Common myeloid progenitor, CD34-positive (primary cell): ENCODE results near the gene AANAT.

Experiments used
- CTCF ChIA-PET: fragments of 350-600 bp; sonication (Branson Sonifier 250); formaldehyde crosslinking; loops from one replicate; lab custom pipeline; 2021; ENCODE audit warnings: antibody characterized with exemption; lab: Charles Lee
- POLR2A ChIA-PET: fragments of 350-600 bp; sonication (Branson Sonifier 250); formaldehyde crosslinking; loops from one replicate; lab custom pipeline; 2021; ENCODE audit warnings: antibody characterized with exemption; lab: Charles Lee
- DNase-seq, 3 donors: peaks; one replicate each; pipeline versions ENCODE4 v3.0.0 to v3.0.0-alpha.2; 2013
- H3K27ac ChIP-seq, 2 experiments: 1 replicate in 1 of 2; 2 replicates in 1 of 2; pipeline ENCODE4 v1.7.0; 2013; ENCODE audit warnings: inconsistent platforms in 2 of 2, low read length in 2 of 2, mild to moderate bottlenecking in 2 of 2, low read depth in 1 of 2, moderate library complexity in 1 of 2; ENCODE audit not compliant: severe bottlenecking in 2 of 2, insufficient read depth in 1 of 2, poor library complexity in 1 of 2
- H3K27me3 ChIP-seq, 5 experiments: replicated peaks in 2 of 5; 1 replicate in 3 of 5; 2 replicates in 2 of 5; pipeline versions ENCODE4 v1.6.1 to v1.7.0; 2013; ENCODE audit warnings: low read length in 4 of 5, mild to moderate bottlenecking in 2 of 5, moderate library complexity in 2 of 5, inconsistent platforms in 1 of 5; ENCODE audit not compliant: insufficient read depth in 5 of 5, control insufficient read depth in 4 of 5
- H3K36me3 ChIP-seq, 4 experiments: 1 replicate in 2 of 4; 2 replicates in 2 of 4; pipeline versions ENCODE4 v1.6.1 to v1.7.0; 2013; ENCODE audit warnings: low read length in 3 of 4, control low read depth in 1 of 4, mild to moderate bottlenecking in 1 of 4; ENCODE audit not compliant: control insufficient read depth in 4 of 4, insufficient read depth in 4 of 4
- H3K4me1 ChIP-seq, 4 experiments: 1 replicate in 3 of 4; 2 replicates in 1 of 4; pipeline versions ENCODE4 v1.6.1 to v1.7.1; 2013; ENCODE audit warnings: low read length in 3 of 4, mild to moderate bottlenecking in 3 of 4, control low read depth in 1 of 4, inconsistent platforms in 1 of 4, moderate library complexity in 1 of 4; ENCODE audit not compliant: control insufficient read depth in 4 of 4, insufficient read depth in 4 of 4; ENCODE audit errors: control extremely low read depth in 1 of 4
- H3K4me3 ChIP-seq, 7 experiments: 1 replicate in 4 of 7; 2 replicates in 3 of 7; pipeline versions ENCODE4 v1.5.1 to v1.7.0; 2013; ENCODE audit warnings: mild to moderate bottlenecking in 7 of 7, low read length in 6 of 7, moderate library complexity in 6 of 7, inconsistent platforms in 2 of 7, low read depth in 2 of 7, control low read depth in 1 of 7; ENCODE audit not compliant: insufficient read depth in 4 of 7, control insufficient read depth in 1 of 7; ENCODE audit errors: extremely low read depth in 1 of 7
- H3K9me3 ChIP-seq, 5 experiments: 1 replicate in 4 of 5; 2 replicates in 1 of 5; pipeline versions ENCODE4 v1.6.1 to v1.7.1; 2013; ENCODE audit warnings: low read length in 4 of 5, mild to moderate bottlenecking in 2 of 5, inconsistent platforms in 1 of 5, low read depth in 1 of 5, moderate library complexity in 1 of 5; ENCODE audit not compliant: control insufficient read depth in 4 of 5, insufficient read depth in 2 of 5; ENCODE audit errors: control extremely low read depth in 1 of 5
- WGBS: methylation state at CpG from one replicate; pipeline ENCODE4 v1.1.5; 2013; ENCODE audit not compliant: insufficient coverage; 5-methylcytosine and 5-hydroxymethylcytosine counted together

AANAT gene

DNA sequence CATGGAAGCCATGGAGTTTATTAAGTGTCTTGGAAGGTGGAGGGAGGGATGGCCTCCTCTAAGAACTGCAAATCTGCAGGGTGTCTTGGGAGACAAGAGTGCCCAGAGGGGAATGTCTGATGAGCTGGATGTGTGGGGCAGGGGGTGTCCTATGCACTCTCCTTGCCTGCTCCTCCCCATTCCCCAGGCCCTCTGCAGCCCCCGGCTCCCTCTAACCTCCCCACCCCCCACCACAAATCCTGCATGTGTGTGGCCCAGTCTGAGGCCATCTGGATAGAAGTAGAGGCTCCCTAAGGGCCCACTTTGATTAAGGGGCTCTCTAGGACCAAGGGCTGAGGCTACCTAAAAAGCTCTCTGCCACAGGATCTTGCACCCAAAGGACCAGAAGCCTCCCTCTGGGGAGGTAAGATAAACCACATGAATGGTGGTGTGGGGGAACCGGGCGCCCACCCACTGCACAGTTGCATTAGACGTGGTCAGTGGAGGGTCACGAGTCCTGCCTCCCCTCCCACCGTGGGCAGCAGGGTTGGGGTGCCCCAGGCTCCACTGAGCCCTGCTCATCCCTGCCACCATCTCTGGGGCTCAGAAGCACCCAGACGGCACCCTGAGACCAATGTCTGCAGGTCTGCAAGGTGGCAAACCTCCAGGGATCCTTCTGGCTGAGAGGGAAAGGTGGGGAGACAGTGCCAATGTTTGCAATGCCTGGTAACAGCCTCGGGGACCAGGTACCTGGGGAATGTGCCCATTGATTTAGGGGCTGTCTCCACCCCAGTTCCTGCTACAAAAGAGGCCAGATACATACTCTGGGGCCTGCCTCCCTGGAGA lies 618 bp downstream of the AANAT start:
- Histone ChIP-seq H3K4me1 (peaks cover 0 to 4% (median 1%) of the 10 kb centered on the region in 4 experiments), H3K9me3 (no peaks in the 10 kb centered on the region), H3K36me3 (peaks cover 0 to 19% (median 8%) of the 10 kb centered on the region in 4 experiments), H3K27me3 (no peaks in the 10 kb centered on the region), H3K27ac (no peak overlapping the region), H3K4me3 (no peak overlapping the region)
- no peak for DNase-seq
- 74% methylated on average over 2 of the region's 8 CpGs for WGBS
- ChIA-PET CTCF (interaction anchor here (0.9 to 35.3 kb wide), 12 partner anchors 10 to 131 kb away, joined by 3 to 787 read pairs (median 5); partner anchors contain the start of genes RHBDF2 and UBE2O), POLR2A (no interaction called here)

DNA sequence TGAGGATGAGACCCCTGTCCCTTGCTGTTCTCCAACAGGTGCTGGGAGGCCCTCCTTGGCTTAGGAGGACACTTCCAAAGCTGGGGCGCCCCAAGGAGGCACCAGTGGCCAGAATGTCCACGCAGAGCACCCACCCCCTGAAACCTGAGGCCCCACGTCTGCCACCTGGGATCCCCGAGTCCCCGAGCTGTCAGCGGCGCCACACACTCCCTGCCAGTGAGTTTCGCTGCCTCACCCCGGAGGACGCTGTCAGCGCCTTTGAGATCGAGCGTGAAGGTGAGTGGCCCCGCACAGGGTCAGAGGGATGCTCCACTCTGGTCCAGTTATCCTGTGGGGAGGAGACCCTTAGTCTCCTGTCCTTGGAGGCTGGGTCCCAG lies 1.2 kb downstream of the AANAT start:
- H3K9me3 ChIP-seq = no peaks in the 10 kb centered on the region
- ChIA-PET CTCF (interaction anchor here (1.0 to 35.3 kb wide), 3 partner anchors 10 to 70 kb away, joined by 4 to 787 read pairs (median 12); partner anchors contain the start of gene RHBDF2), POLR2A (no interaction called here)
- DNase-seq = no peak
- H3K4me3 ChIP-seq = no peak overlapping the region
- WGBS = 94% methylated on average over 14 of the region's 14 CpGs
- no peak overlapping the region for H3K27ac ChIP-seq
- H3K4me1 ChIP-seq = peaks cover 0 to 4% (median 1%) of the 10 kb centered on the region in 4 experiments
- no peaks in the 10 kb centered on the region for H3K27me3 ChIP-seq
- H3K36me3 ChIP-seq = peaks cover 0 to 20% (median 11%) of the 10 kb centered on the region in 4 experiments

DNA sequence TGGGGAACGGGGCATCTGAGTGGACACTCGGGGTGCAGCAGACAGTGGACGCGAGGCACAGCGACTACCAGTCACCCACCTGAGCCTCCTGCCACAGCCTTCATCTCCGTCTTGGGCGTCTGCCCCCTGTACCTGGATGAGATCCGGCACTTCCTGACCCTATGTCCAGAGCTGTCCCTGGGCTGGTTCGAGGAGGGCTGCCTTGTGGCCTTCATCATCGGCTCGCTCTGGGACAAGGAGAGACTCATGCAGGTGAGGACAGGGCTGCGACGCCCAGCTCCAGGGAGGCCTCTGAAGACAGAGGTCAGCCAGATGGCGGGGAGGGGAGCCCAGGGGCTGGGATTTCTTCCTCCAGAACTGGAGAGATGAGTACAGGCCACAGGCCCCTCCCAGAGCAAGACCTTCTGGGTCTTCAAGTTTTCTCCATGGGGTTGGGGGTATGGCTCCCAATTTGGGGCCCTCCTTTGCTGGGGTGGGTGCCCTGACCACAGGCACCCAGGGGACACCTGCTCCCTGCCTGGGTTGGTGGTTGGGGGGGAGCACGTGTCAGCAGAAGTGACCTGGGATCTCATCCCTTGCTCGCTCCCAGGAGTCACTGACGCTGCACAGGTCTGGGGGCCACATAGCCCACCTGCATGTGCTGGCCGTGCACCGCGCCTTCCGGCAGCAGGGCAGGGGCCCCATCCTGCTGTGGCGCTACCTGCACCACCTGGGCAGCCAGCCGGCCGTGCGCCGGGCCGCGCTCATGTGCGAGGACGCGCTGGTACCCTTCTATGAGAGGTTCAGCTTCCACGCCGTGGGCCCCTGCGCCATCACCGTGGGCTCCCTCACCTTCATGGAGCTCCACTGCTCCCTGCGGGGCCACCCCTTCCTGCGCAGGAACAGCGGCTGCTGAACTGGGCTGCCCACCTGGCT lies 1.9 kb downstream of the AANAT start:
- WGBS = 97% methylated on average over 36 of the region's 38 CpGs
- no peaks in the 10 kb centered on the region for H3K9me3 ChIP-seq
- H3K36me3 ChIP-seq = peaks cover 0 to 21% (median 13%) of the 10 kb centered on the region in 4 experiments
- peaks cover 0 to 4% (median 1%) of the 10 kb centered on the region in 4 experiments for H3K4me1 ChIP-seq
- DNase-seq = no peak
- no peak overlapping the region for H3K4me3 ChIP-seq
- no peaks in the 10 kb centered on the region for H3K27me3 ChIP-seq
- CTCF ChIA-PET = interaction anchor here (1.0 to 35.3 kb wide), 2 partner anchors 11 to 29 kb away, joined by 4 to 787 read pairs; partner anchors contain the start of gene RHBDF2
- POLR2A ChIA-PET = no interaction called here
- H3K27ac ChIP-seq = no peak overlapping the region

DNA sequence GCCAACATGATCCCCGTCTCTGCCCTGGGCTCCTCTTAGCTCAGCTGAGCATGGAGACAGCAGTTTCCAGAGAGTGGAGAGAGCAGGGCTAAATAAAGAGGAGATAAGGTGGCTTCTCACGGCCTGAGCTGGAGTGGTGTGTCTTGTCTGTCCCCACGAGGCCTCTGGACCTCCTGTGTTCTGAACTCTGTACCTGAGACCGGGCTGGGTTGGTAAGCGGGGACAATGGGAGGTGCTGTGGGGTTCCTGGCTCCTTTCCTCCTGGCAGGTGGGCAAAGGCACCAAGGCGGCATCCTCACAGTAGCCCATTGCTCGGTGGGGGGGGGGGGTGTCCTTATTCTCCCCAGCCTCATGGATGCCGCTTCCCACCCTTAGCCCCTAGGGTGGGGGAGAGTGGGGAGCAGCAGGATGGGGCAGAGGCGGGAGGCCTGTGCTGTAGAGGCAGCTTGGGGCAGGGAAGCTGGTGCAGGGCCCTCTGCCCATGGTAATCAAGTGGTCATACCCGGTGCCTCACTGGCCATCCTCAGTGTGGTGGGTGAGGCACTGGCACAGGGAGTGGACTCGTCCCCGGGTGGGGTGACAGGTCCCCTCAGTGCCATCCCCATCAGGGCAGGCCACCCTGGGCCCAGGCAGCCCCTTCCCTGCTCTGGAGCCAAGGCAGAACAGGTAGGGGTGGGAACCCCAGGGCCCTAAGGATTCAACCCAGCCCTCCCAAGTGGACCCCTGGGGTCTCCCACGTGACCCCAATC lies 2.8 kb downstream of the AANAT start:
- H3K27ac ChIP-seq = no peak overlapping the region
- H3K27me3 ChIP-seq = no peaks in the 10 kb centered on the region
- H3K4me1 ChIP-seq = peaks cover 0 to 4% (median 1%) of the 10 kb centered on the region in 4 experiments
- WGBS = 92% methylated on average over 9 of the region's 13 CpGs
- CTCF ChIA-PET = interaction anchor here (0.7 to 35.3 kb wide), 2 partner anchors 28 to 35 kb away, joined by 4 to 787 read pairs; partner anchors contain the start of gene RHBDF2
- H3K9me3 ChIP-seq = no peaks in the 10 kb centered on the region
- POLR2A ChIA-PET = no interaction called here
- no peak overlapping the region for H3K4me3 ChIP-seq
- peaks cover 0 to 22% (median 13%) of the 10 kb centered on the region in 4 experiments for H3K36me3 ChIP-seq
- no peak for DNase-seq

DNA sequence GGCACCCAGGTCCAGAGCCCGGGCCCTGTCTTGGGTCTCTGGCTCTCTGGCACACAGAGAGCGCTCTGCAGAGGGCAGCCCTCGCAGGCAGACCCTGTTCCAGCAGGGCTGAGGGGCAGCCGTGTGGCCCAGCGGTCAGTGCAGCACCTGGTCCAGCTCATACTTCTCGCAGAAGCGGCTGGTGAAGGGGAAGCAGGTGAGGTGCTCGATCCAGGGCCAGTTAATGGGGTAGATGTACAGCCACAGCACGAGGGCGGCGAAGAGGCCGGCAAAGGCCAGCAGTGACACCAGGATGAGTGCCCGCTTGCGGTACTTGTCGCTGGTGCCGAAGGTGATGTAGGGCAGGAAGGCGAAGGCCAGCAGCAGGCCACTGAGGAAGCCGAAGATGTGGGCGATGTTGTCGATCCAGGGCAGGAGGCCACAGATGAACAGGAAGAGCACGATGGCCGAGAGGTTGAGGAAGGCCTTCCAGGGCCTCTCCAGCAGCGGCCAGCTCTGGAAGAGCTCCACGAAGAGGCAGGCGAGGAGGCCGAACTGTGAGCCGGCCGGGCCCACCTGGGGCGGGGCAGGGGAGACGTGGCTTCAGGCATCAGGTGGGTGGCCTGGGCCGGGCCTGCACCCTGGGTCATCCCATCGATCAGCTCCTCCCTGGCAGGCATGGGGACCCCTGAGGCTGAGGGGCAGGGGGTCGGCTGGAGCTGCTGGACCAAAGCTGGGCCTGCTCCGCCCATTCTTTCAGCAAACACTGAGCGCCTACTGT lies 4.3 kb downstream of the AANAT start:
- WGBS = 98% methylated on average over 33 of the region's 35 CpGs
- no peak overlapping the region for H3K27ac ChIP-seq
- DNase-seq = no peak
- H3K9me3 ChIP-seq = no peaks in the 10 kb centered on the region
- no peaks in the 10 kb centered on the region for H3K4me1 ChIP-seq
- H3K4me3 ChIP-seq = no peak overlapping the region
- CTCF ChIA-PET = interaction anchor here (1.6 to 35.3 kb wide), 2 partner anchors 12 to 26 kb away, joined by 8 to 787 read pairs; partner anchors contain the start of gene RHBDF2
- POLR2A ChIA-PET = no interaction called here
- peaks cover 0 to 22% (median 13%) of the 10 kb centered on the region in 4 experiments for H3K36me3 ChIP-seq
- H3K27me3 ChIP-seq = no peaks in the 10 kb centered on the region

DNA sequence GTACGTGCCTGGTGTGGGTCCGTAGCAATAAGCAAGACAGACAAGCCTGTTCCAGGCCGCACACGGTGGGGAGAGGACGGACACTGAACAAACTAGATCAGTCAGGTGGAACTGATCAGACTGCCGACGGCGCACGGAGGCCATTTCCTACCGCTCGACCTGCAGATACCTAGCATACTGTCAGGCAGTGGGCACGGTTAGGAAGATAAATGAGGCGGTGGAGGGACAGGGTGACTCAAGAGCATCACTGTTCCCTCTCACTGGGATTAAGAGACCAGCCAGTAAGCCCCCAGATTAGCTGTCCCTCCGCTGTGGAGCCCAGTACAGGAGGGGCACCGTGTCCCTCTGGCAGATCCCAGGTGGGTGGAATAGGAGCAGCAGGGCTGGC lies 4.8 kb downstream of the AANAT start:
- DNase-seq = no peak
- Histone ChIP-seq H3K27ac (no peak overlapping the region), H3K36me3 (peaks cover 0 to 22% (median 13%) of the 10 kb centered on the region in 4 experiments), H3K27me3 (no peaks in the 10 kb centered on the region), H3K4me3 (no peak overlapping the region), H3K9me3 (no peaks in the 10 kb centered on the region), H3K4me1 (no peaks in the 10 kb centered on the region)
- 97% methylated on average over 13 of the region's 15 CpGs for WGBS
- ChIA-PET CTCF (interaction anchor here (1.6 to 35.3 kb wide), 2 partner anchors 13 to 26 kb away, joined by 8 to 787 read pairs; partner anchors contain the start of gene RHBDF2), POLR2A (no interaction called here)
